K562 (cell line): ENCODE data around the gene SCPEP1. TPM values are rescaled to one million over a fixed set of nuclear protein-coding genes. Genes with fewer than 3 reads are reported as not detected.
A peak's percentile ranks its signal among the peaks of the same experiment; 100 is the strongest.

Experiments used
- ARID1B ChIP-seq: fragments of 450-650 bp; IDR thresholded peaks from 2 replicates; pipeline ENCODE4 v1.6.1; 2016; ENCODE audit warnings: antibody characterized with exemption, mild to moderate bottlenecking, inconsistent platforms
- CBFB ChIP-seq: sonication (generic); formaldehyde crosslinking; IDR thresholded peaks from 2 replicates; pipeline ENCODE4 v1.4.0; 2020; ENCODE audit warnings: mild to moderate bottlenecking, missing genetic modification reagents
- CBX2 ChIP-seq: fragments of 200-600 bp; sonication (generic); IDR thresholded peaks from one replicate; pipeline ENCODE4 v1.6.1; 2012; ENCODE audit warnings: mild to moderate bottlenecking, low read length, inconsistent platforms; ENCODE audit not compliant: insufficient read depth, poor library complexity, severe bottlenecking
- DMBX1 ChIP-seq: fragments of 250-450 bp; sonication (Bioruptor Pico); IDR thresholded peaks from 2 replicates; pipeline ENCODE4 v1.8.0; 2022; ENCODE audit warnings: inconsistent platforms, mild to moderate bottlenecking, moderate library complexity, borderline replicate concordance
- IRF2 ChIP-seq: sonication (generic); formaldehyde crosslinking; IDR thresholded peaks from 2 replicates; pipeline ENCODE4 v1.8.1; 2022; ENCODE audit warnings: mild to moderate bottlenecking, missing genetic modification reagents
- MECOM ChIP-seq: fragments of 250-450 bp; sonication (Bioruptor Pico); IDR thresholded peaks from 2 replicates; pipeline ENCODE4 v1.8.0; 2022; ENCODE audit warnings: inconsistent platforms
- MIER1 ChIP-seq: fragments of 450-650 bp; IDR thresholded peaks from 2 replicates; pipeline ENCODE4 v1.6.1; 2016; ENCODE audit warnings: antibody characterized with exemption, mild to moderate bottlenecking, low read depth
- MYNN ChIP-seq, 2 experiments: sonication (generic); formaldehyde crosslinking in 1 of 2; IDR thresholded peaks; 2 replicates each; pipeline versions ENCODE4 v1.5.0 to v1.6.1; 2016 to 2020; ENCODE audit warnings: antibody characterized with exemption in 1 of 2, missing genetic modification reagents in 1 of 2
- NR2F6 ChIP-seq: fragments of 450-650 bp; formaldehyde crosslinking; IDR thresholded peaks from 2 replicates; pipeline ENCODE4 v1.4.0; 2020; ENCODE audit warnings: mild to moderate bottlenecking
- NRF1 ChIP-seq, 2 experiments: fragments of 450-650 bp; IDR thresholded peaks in 1 of 2; conservative IDR thresholded peaks in 1 of 2; 2 replicates each; pipeline ENCODE4 v1.6.1; 2014; ENCODE audit warnings: mild to moderate bottlenecking in 2 of 2
- POLR3G ChIP-seq: IDR thresholded peaks from 2 replicates; pipeline ENCODE4 v1.6.1; 2011; ENCODE audit not compliant: insufficient read length, insufficient replicate concordance; ENCODE audit errors: extremely low read depth
- PTRF ChIP-seq: fragments of 450-650 bp; IDR thresholded peaks from 2 replicates; pipeline ENCODE4 v1.6.1; 2016; ENCODE audit warnings: mild to moderate bottlenecking, missing genetic modification characterization, missing compliant biosample characterization
- RAD51 ChIP-seq: fragments of 450-650 bp; IDR thresholded peaks from 2 replicates; pipeline ENCODE4 v1.7.1; 2016; ENCODE audit warnings: low read depth, mild to moderate bottlenecking, borderline replicate concordance
- SAFB ChIP-seq: fragments of 200-400 bp; formaldehyde crosslinking; IDR thresholded peaks from 2 replicates; pipeline ENCODE4 v1.6.1; 2017; ENCODE audit warnings: low read depth, low read length, borderline replicate concordance
- ZNF639 ChIP-seq, 2 experiments: fragments of 200-800 bp in 1 of 2; sonication (Bioruptor generic) in 1 of 2; sonication (generic) in 1 of 2; formaldehyde crosslinking in 1 of 2; IDR thresholded peaks in 1 of 2; conservative IDR thresholded peaks in 1 of 2; 2 replicates each; pipeline versions ENCODE4 v1.5.0 to v1.6.1; 2016 to 2020; ENCODE audit warnings: missing compliant biosample characterization in 1 of 2, missing genetic modification characterization in 1 of 2, missing genetic modification reagents in 1 of 2
- polyA plus RNA-seq, 8 experiments: library from polyadenylated mRNA; depleted of rRNA in 4 of 8; stranded (reverse) in 5 of 8; unstranded in 3 of 8; fragments of >200 nt; fragmentation: Nextera tagmentation in 2 of 8; fragmentation: Illumina TruSeq in 1 of 8; extraction: Ambion mirVana in 2 of 8; extraction: Trizol in 1 of 8; gene quantifications; 2 replicates each; pipeline versions ENCODE4 v1.2.1 to v1.2.3, GENCODE V29; 2011 to 2014; ENCODE audit warnings: inconsistent platforms in 1 of 8, missing spikeins in 1 of 8
- total RNA-seq, 7 experiments: library from RNA; depleted of rRNA in 6 of 7; stranded (reverse); fragments of >200 nt in 6 of 7; fragmentation: Illumina TruSeq in 2 of 7; extraction: Trizol in 2 of 7; gene quantifications; 2 replicates each; pipeline versions ENCODE4 v1.2.1 to v1.2.3, GENCODE V29; 2011 to 2021; ENCODE audit warnings: low replicate concordance in 1 of 7
- TF ChIP-seq, protein P1 (sequence below), 3 experiments: IDR thresholded peaks in 2 of 3; conservative IDR thresholded peaks in 1 of 3; 2 replicates each; pipeline ENCODE4 v1.5.1; 2011 to 2012; ENCODE audit warnings: low read length in 3 of 3, mild to moderate bottlenecking in 3 of 3, control low read depth in 2 of 3, improper control_type of control experiment in 1 of 3, inconsistent platforms in 1 of 3, low read depth in 1 of 3, mixed read lengths in 1 of 3, moderate library complexity in 1 of 3; ENCODE audit not compliant: insufficient read depth in 2 of 3
- TF ChIP-seq, protein P2 (sequence below), 2 experiments: fragments of 250-450 bp in 1 of 2; fragments of 450-650 bp in 1 of 2; sonication (Bioruptor Pico) in 1 of 2; IDR thresholded peaks; 2 replicates each; pipeline versions ENCODE4 v1.6.1 to v1.8.0; 2016 to 2021; ENCODE audit warnings: mild to moderate bottlenecking in 2 of 2, moderate library complexity in 2 of 2, missing compliant biosample characterization in 1 of 2, missing genetic modification characterization in 1 of 2
- TF ChIP-seq, protein P3 (sequence below): fragments of 250-450 bp; sonication (Bioruptor Pico); IDR thresholded peaks from 2 replicates; pipeline ENCODE4 v1.9.0; 2021; ENCODE audit warnings: mild to moderate bottlenecking
- TF ChIP-seq, protein P4 (sequence below): fragments of 250-450 bp; sonication (Bioruptor Pico); IDR thresholded peaks from 2 replicates; pipeline ENCODE4 v1.4.0; 2020

The SCPEP1 gene
- total and polyA plus RNA-seq, 9 of the 15 experiments (the other 6 are each of a cell fraction or from before 2014, with no cell fraction given), result 5.1 to 14.8 (median 7.2) TPM

- TF ChIP-seq, protein P1, sequence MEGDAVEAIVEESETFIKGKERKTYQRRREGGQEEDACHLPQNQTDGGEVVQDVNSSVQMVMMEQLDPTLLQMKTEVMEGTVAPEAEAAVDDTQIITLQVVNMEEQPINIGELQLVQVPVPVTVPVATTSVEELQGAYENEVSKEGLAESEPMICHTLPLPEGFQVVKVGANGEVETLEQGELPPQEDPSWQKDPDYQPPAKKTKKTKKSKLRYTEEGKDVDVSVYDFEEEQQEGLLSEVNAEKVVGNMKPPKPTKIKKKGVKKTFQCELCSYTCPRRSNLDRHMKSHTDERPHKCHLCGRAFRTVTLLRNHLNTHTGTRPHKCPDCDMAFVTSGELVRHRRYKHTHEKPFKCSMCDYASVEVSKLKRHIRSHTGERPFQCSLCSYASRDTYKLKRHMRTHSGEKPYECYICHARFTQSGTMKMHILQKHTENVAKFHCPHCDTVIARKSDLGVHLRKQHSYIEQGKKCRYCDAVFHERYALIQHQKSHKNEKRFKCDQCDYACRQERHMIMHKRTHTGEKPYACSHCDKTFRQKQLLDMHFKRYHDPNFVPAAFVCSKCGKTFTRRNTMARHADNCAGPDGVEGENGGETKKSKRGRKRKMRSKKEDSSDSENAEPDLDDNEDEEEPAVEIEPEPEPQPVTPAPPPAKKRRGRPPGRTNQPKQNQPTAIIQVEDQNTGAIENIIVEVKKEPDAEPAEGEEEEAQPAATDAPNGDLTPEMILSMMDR (IDR thresholded peaks at IDR 0.05 in 2 of 3, conservative IDR thresholded peaks at IDR 0.05 in 1 of 3; ENCODE audit: insufficient read depth in 2 of 3, low read depth in 1 of 3, low read length in 3 of 3), result peak; percentile 95 to 99 (median 96)
- TF ChIP-seq ARID1B, result no peak; the same call in 1 of the 2 replicates
- TF ChIP-seq ZNF639 (CRISPR knock-in tag; conservative IDR thresholded peaks at IDR 0.05 in 1 of 2, IDR thresholded peaks at IDR 0.05 in 1 of 2), result no peak
- TF ChIP-seq, protein P2, sequence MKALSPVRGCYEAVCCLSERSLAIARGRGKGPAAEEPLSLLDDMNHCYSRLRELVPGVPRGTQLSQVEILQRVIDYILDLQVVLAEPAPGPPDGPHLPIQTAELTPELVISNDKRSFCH (CRISPR knock-in tag; IDR thresholded peaks at IDR 0.05), result no peak
- TF ChIP-seq, protein P2 (tag; IDR thresholded peaks at IDR 0.05), result no peak
- TF ChIP-seq NRF1 (conservative IDR thresholded peaks at IDR 0.05 in 1 of 2, IDR thresholded peaks at IDR 0.05 in 1 of 2), result peak; percentile 85 to 87
- TF ChIP-seq MYNN (IDR thresholded peaks at IDR 0.05), result no peak
- TF ChIP-seq MYNN (CRISPR knock-in tag; IDR thresholded peaks at IDR 0.05), result no peak
- TF ChIP-seq CBX2, result no peak
- no peak for TF ChIP-seq PTRF (tag)
- TF ChIP-seq SAFB, result no peak
- no peak for TF ChIP-seq NR2F6 (CRISPR knock-in tag)
- no peak for TF ChIP-seq IRF2 (CRISPR knock-in tag)
- TF ChIP-seq MIER1, result no peak
- no peak for TF ChIP-seq POLR3G
- TF ChIP-seq CBFB, result no peak
- TF ChIP-seq DMBX1 (CRISPR knock-in tag), result peak; percentile 53; the same call in 1 of the 2 replicates
- TF ChIP-seq MECOM (CRISPR knock-in tag), result no peak
- TF ChIP-seq, protein P3, sequence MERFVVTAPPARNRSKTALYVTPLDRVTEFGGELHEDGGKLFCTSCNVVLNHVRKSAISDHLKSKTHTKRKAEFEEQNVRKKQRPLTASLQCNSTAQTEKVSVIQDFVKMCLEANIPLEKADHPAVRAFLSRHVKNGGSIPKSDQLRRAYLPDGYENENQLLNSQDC (CRISPR knock-in tag), result no peak
- peak; percentile 54; the same call in 1 of the 2 replicates for TF ChIP-seq RAD51
- TF ChIP-seq, protein P4, sequence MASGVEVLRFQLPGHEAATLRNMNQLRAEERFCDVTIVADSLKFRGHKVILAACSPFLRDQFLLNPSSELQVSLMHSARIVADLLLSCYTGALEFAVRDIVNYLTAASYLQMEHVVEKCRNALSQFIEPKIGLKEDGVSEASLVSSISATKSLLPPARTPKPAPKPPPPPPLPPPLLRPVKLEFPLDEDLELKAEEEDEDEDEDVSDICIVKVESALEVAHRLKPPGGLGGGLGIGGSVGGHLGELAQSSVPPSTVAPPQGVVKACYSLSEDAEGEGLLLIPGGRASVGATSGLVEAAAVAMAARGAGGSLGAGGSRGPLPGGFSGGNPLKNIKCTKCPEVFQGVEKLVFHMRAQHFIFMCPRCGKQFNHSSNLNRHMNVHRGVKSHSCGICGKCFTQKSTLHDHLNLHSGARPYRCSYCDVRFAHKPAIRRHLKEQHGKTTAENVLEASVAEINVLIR (CRISPR knock-in tag), result no peak
These were observed 17.1 kb upstream of the SCPEP1 start, which contains the start of gene COIL (continued) for GRCh38 chr17:56960596-56961538.
